Subcutaneous adipose tissue (tissue), 4 donors: ENCODE measurements around the gene QRICH1. TPM values are rescaled to one million over a fixed set of nuclear protein-coding genes. Genes with fewer than 3 reads are reported as not detected.

Experiments
- total RNA-seq, 4 donors: library from RNA; depleted of rRNA; stranded (reverse); fragments of >200 nt; gene quantifications; one replicate each; pipeline ENCODE4 v1.1.0, GENCODE V29; 2016
- TF ChIP-seq, protein P1 (sequence below): fragments of 450-650 bp; IDR thresholded peaks from one replicate; pipeline ENCODE4 v1.5.1; 2016; ENCODE audit warnings: low read depth, mild to moderate bottlenecking, control low read depth, antibody characterized with exemption, moderate library complexity

Gene QRICH1
- total RNA-seq, 4 donors from 2014 or later: 47.9 to 90.7 (median 76.5) TPM

DNA sequence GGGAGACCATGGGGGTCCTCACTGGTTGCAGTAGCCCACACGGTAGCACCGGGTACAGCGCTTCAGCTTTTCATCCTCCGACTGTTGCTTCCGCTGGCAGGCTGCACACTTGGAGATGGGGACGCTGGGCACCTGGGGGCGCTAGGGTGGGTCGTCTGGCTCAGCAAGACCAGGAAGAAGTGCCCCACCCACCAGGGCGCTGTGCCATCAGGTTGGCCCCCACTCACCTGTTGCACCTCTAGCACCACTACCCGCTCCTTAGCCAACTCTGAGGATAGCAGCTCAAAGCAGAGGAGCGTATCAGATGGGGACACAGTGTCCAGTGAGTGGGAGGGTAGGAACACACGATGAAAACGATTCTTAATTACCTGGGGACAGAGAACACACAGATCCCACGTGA lies 18.4 kb upstream of the QRICH1 start:
- TF ChIP-seq, protein P1, sequence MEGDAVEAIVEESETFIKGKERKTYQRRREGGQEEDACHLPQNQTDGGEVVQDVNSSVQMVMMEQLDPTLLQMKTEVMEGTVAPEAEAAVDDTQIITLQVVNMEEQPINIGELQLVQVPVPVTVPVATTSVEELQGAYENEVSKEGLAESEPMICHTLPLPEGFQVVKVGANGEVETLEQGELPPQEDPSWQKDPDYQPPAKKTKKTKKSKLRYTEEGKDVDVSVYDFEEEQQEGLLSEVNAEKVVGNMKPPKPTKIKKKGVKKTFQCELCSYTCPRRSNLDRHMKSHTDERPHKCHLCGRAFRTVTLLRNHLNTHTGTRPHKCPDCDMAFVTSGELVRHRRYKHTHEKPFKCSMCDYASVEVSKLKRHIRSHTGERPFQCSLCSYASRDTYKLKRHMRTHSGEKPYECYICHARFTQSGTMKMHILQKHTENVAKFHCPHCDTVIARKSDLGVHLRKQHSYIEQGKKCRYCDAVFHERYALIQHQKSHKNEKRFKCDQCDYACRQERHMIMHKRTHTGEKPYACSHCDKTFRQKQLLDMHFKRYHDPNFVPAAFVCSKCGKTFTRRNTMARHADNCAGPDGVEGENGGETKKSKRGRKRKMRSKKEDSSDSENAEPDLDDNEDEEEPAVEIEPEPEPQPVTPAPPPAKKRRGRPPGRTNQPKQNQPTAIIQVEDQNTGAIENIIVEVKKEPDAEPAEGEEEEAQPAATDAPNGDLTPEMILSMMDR: no peak

DNA sequence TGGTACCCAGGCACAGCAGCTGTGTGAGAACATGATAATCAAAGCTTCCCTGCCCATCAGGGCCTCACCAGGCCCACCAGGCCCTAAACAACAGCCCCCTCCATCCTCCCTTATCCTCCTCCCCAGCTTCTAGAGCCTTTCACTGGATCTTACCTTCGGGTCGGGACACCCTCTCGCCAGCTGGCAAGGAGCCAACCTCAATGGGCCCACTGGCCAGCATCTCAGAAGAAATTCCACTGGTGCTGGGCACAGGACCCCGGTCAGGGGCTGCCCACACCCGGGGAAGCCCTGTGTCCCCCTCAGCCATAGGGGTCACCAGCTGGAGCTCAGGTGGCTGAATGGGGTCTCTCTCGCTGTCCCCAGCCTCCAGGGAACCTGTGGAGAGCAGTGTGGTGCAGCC lies 17.5 kb upstream of the QRICH1 start:
- TF ChIP-seq, protein P1: no peak

DNA sequence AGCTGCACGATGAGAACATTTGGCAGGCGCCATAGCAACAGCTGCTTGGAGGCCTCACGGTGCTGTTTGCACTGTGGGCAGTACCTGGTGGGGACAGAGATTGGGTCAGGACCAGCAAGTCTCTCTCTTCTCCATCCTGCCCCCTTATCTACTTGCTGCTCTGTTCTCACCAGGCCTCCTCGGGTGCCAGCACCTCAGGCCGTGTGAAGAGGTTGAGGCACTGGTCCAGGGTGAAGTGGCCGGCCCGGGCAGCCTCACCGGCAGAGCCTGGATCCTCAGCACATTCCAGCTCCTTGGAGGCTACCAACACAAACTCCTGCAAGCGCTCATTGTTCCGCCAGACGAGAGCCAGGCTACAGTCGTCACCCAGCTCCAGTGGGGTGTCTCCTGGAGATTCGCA lies 16.9 kb upstream of the QRICH1 start:
- TF ChIP-seq, protein P1: no peak

DNA sequence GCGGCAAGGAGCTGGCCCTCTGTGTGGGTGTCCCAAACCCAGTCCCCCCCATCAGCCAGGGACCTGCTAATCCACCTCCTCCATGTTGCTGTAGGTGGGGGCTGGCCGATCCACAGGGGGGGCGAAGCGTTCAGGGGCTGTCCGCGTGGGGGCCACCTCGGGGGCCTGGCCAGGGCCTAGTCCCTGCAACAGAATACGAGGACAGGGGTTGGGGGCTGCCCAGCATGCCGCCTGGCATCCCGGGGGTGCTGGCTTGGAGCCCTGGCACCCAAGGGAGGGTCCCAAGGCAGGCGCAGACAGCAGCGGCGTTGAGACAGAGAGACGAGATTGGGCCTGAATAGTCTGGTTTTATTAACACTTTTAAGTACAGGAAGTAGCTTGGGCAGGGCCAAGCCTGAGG lies 14.5 kb upstream of the QRICH1 start:
- TF ChIP-seq, protein P1: no peak

DNA sequence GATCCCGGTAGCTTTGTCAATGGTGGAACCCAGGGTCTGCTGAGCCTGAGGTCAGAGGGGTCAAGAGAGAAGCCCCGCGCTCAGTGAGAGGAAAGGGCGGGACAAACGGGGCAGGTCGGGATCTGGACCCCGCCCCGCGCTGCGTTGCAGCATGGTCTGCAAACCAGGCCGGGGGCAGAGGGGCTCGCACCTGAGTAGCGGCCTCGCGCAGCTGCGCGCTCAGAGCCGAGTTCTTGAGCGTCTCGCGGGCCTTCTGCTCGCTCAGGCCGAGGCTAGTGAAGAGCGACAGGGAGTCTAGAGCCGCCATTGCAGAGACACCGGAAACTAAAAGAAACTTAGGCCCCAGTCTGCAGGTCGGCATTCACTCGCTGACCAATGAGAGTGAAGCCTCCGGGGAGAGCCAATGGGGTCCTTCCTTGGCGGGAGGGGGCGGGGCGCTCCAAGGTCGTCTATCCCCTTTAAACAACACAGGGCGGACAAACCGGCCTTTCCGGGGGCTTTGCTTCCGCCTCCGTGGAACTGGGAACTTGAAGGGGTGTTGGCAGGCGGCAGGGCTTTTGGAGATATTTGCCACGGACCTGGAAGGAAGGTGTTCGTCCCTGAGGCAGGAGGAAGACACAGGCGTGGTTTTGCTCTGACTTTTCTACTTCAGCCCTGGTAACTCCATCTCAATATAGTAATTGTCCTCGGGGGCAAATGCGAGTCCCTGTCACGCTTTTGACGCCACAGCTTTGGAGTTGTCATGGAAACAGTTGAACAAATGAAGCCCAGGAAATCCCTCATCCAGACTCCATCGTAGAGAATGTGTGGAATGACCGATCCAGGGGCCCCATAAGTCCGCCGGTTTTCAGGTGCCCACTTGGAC lies 10.8 kb upstream of the QRICH1 start, which contains the start of gene QARS1:
QARS1 (minus strand) TSS at position 331 of the 865 bp plus-strand sequence; CDS start at position 307, 24 bp downstream.
- TF ChIP-seq, protein P1: no peak

DNA sequence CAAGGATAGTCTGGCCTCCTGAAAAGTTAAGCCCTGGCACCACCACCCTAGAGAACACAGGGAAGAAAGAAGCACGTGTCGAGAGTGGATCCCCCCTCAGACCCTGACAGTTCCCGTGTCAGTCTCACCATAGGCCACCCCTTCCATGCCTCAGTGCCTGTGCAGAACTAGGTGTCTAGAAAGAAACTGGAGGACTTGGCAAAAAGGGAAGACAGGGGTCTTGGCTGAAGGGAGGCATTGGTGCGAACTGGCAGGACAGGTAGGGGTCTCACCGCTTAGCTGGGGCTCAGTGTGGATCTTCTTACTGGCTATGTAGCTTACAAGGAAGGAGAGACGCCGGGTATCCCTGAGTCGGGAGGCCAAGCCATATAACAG lies 10.2 kb upstream of the QRICH1 start:
- TF ChIP-seq, protein P1: no peak

DNA sequence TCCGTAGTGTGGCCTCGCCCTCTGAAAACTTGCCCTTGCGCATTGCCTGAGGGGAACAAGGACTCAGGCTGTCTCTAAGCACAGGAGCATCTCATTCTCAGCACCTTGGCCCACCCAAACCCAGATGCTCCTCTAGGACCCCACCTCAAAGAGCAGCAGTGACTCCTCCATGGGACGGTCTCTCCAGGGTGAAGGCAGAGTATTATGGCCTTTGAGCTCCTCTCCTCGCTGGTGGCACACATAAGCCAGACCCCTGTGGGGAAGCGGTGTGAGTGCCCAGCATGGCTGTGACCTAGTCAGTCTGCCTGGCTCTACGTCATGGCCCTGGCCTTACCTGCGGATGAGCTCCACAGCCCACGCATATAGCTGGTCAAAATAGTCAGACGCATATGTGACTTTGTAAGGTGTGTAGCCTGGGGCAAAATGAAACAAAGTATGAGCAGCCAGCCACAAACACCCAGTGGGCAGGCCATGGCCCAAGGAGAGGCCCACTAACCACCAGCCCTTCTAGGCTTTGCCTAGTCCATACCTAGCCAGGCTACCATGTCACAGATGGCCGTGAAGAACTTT lies 6.3 kb upstream of the QRICH1 start:
- TF ChIP-seq, protein P1: no peak
